GM18907 (cell line): ENCODE measurements around the gene ADCY2.

Source experiments
- ATAC-seq: cut with Tn5 transposase; IDR thresholded peaks from one replicate; pipeline ENCODE4 v1.9.1; 2021; ENCODE audit warnings: mild to moderate bottlenecking, moderate library complexity; ENCODE audit not compliant: unreplicated experiment

ADCY2 gene

GRCh38 chr5:7395947-7396712 lies at the start of gene ADCY2:
ADCY2 (plus strand) TSS chr5:7396138; CDS start chr5:7396297, 159 bp downstream.
- no peak for ATAC-seq

- no peak for ATAC-seq
Measured at GRCh38 chr5:7347377-7347776, 48.6 kb upstream of the ADCY2 start.

GRCh38 chr5:7348168-7348854 lies 47.6 kb upstream of the ADCY2 start:
- no peak for ATAC-seq

- ATAC-seq: no peak
Measured at GRCh38 chr5:7361593-7361992, 34.3 kb upstream of the ADCY2 start.

- ATAC-seq: no peak
Measured at GRCh38 chr5:7363067-7363677, 32.8 kb upstream of the ADCY2 start.

GRCh38 chr5:7364226-7364875 lies 31.6 kb upstream of the ADCY2 start:
- no peak for ATAC-seq

GRCh38 chr5:7367780-7368179 lies 28.2 kb upstream of the ADCY2 start:
- ATAC-seq: no peak

GRCh38 chr5:7372399-7372798 lies 23.5 kb upstream of the ADCY2 start:
- ATAC-seq: no peak

GRCh38 chr5:7374186-7374585 lies 21.8 kb upstream of the ADCY2 start:
- ATAC-seq: no peak

- ATAC-seq: no peak
Measured at GRCh38 chr5:7375457-7375856, 20.5 kb upstream of the ADCY2 start.

GRCh38 chr5:7376871-7377270 lies 19.1 kb upstream of the ADCY2 start:
- ATAC-seq: no peak

- ATAC-seq: no peak
Measured at GRCh38 chr5:7377761-7378160, 18.2 kb upstream of the ADCY2 start.

GRCh38 chr5:7382588-7382987 lies 13.3 kb upstream of the ADCY2 start:
- ATAC-seq: no peak

- no peak for ATAC-seq
Measured at GRCh38 chr5:7385681-7386080, 10.3 kb upstream of the ADCY2 start.

- ATAC-seq: no peak
Measured at GRCh38 chr5:7388553-7388952, 7.4 kb upstream of the ADCY2 start.

GRCh38 chr5:7391215-7391614 lies 4.7 kb upstream of the ADCY2 start:
- ATAC-seq: no peak

- no peak for ATAC-seq
Measured at GRCh38 chr5:7391814-7392692, 3.9 kb upstream of the ADCY2 start.

- no peak for ATAC-seq
Measured at GRCh38 chr5:7392693-7393024, 3.3 kb upstream of the ADCY2 start.

- no peak for ATAC-seq
Measured at GRCh38 chr5:7393921-7394799, 1.8 kb upstream of the ADCY2 start.
